ENCODE data around the gene CAPN11.

CAPN11 gene

GRCh38 chr6:44217332-44218143 is 58.9 kb downstream of the CAPN11 start:
- no peak for DNase-seq

GRCh38 chr6:44219053-44219814 is 60.6 kb downstream of the CAPN11 start:
- DNase-seq: no peak

GRCh38 chr6:44219815-44220784 is 61.5 kb downstream of the CAPN11 start:
- DNase-seq: no peak

GRCh38 chr6:44220913-44221290 is 62.3 kb downstream of the CAPN11 start:
- no peak for DNase-seq

- peak; percentile 62 to 65 for DNase-seq
Observed at GRCh38 chr6:44221291-44221960, 62.8 kb downstream of the CAPN11 start.

- no peak for DNase-seq
Observed at GRCh38 chr6:44221961-44222335, 63.3 kb downstream of the CAPN11 start.

- DNase-seq: no peak
Observed at GRCh38 chr6:44222486-44223318, 64.1 kb downstream of the CAPN11 start.

GRCh38 chr6:44223319-44224028 is 64.9 kb downstream of the CAPN11 start, which contains the start of gene SLC29A1:
Gene SLC29A1 (plus strand): TSS chr6:44223595. CDS start chr6:44227314, 3,719 bp downstream.
- DNase-seq: peak; percentile 82 to 83

- DNase-seq: no peak
Observed at GRCh38 chr6:44224029-44224964, 65.7 kb downstream of the CAPN11 start.

GRCh38 chr6:44224965-44225305 is 66.3 kb downstream of the CAPN11 start:
- no peak for DNase-seq

GRCh38 chr6:44225579-44226325 is 67.1 kb downstream of the CAPN11 start:
- DNase-seq: no peak

- no peak for DNase-seq
Observed at GRCh38 chr6:44226368-44227147, 67.9 kb downstream of the CAPN11 start.

GRCh38 chr6:44227148-44227793 is 68.7 kb downstream of the CAPN11 start:
- no peak for DNase-seq

- no peak for DNase-seq
Observed at GRCh38 chr6:44228031-44228430, 69.4 kb downstream of the CAPN11 start.

- DNase-seq: no peak
Observed at GRCh38 chr6:44228433-44228832, 69.8 kb downstream of the CAPN11 start.

- DNase-seq: no peak
Observed at GRCh38 chr6:44228836-44229235, 70.2 kb downstream of the CAPN11 start.

- no peak for DNase-seq
Observed at GRCh38 chr6:44229376-44230033, 70.9 kb downstream of the CAPN11 start.

Measured in activated CD4-positive, alpha-beta T cell treated with anti-CD3 and anti-CD28 coated beads, Interleukin-2, amount 50 U/mL, for 4 hours (primary cell).